SIG-M5 treated with dmso at 0.1 percent for 504 hours (cell line): ENCODE data around the gene RGS9BP.
"Not testable (repeated sequence)": the region's sequence is repeated elsewhere in the genome, so short reads cannot be mapped to it uniquely, and the experiment has no call there.

ENCODE experiments used
- DNase-seq: peaks from one replicate; lab custom pipeline; 2025; ENCODE audit not compliant: unreplicated experiment; lab: John Stamatoyannopoulos, UW

Gene RGS9BP

DNA sequence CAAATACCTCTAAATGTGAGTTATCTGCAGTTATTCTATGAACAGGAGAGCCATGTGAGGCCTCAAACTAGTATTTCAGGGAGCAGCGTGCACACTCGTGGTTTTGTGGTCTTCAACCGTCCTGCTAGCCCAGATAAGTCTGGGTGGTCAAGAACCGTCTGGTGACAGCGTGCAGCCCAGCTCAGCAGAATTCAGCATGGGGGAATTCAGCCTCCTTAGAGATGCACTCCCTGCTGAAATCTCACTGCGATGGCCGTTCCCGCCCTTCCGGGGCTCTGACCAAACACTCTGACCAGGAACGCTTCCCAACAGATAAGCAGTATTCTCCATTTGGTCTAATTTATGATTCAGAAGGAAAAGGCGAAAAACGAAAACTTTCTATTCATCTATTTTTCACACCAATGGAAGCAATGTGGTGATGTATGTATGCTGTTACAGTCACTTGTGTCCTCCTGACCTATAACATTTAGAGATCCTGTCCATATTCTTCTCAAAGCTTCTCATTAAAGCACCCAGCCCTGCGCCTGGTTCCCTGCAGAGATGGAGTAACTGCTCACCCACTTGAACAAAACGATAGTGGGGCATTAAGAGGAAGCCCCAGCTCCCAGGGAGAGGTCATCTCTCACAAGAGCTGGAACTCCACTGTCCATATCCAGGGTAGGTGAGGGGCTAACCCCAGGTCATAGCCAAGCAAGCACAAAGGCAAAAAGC is 3.6 kb upstream of the RGS9BP start:
- no peak for DNase-seq

DNA sequence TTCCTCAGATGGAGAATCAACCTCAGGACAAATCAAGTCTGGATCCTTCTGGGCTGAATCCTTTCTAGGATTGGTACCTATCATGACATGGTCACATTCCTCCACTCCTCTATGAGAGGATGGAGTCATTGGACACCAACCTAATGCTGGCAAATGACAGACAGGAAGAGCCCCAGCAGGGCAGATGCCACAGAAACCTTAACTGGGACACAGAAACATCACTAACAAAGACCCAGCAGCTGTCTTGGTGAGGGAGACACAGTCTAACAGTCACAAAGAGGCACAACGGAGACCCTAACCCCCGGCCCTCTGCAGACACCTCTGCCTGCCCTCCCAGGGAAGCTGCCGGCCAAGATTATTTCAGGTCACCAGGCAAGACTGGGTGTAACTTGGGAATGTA is 2.8 kb upstream of the RGS9BP start:
- DNase-seq, result no peak

DNA sequence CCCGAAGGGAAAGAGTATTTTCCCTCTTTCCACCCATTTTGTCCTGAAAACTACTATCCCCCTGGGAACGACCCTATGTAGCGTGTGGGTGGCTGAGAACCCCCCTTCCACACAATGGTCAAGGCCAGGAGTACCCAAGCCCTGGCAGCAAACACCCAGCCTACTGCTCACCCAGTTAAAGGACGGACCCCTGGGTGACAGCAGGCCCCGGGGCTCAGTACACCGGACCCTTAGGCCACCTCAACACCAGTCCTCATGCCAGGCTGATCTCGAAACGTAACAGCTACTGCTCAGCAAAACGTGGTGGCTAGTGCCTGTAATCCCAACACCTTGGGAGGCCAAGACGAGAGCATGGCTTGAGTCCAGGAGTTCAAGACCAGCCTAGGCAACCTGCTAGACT is 2.1 kb upstream of the RGS9BP start:
- DNase-seq, result no peak

DNA sequence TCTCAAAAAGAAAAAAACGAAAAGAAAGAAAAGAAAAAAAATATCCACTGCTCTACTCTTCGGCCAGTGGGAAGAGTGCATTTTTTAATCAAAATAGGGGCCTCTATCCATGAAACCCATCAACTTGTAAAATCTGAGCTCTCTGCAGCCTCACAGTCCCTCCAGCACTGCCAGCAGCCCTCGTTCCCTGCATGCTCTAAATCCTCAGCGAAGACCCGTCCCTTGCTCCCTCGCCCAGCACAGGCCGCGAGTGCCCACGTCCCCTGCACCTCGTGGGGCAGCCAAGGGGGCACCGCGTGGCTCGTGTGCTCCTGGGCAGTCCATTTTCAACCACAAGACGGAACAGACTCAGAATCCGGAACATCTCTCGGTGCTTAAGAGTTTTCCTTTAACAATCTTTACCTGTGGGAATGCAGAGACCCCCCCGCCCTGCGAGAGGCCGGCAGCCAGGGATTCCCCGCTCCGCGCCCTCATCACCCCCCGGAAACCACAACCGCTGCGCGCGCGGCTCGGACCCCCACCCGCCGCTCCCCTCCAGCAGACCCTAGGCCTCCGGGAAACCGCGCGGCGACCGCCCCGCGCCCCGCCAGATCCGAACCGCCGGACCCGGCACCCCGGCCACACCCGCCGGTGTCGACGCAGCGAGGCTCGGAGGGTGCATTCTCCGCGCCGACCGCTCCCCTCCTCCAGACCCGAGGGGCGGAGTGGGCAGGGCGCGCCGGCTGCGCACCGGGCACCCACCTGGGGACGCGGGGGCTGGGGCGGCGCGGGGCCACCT is 1.3 kb upstream of the RGS9BP start:
- DNase-seq, result peak; percentile 5

DNA sequence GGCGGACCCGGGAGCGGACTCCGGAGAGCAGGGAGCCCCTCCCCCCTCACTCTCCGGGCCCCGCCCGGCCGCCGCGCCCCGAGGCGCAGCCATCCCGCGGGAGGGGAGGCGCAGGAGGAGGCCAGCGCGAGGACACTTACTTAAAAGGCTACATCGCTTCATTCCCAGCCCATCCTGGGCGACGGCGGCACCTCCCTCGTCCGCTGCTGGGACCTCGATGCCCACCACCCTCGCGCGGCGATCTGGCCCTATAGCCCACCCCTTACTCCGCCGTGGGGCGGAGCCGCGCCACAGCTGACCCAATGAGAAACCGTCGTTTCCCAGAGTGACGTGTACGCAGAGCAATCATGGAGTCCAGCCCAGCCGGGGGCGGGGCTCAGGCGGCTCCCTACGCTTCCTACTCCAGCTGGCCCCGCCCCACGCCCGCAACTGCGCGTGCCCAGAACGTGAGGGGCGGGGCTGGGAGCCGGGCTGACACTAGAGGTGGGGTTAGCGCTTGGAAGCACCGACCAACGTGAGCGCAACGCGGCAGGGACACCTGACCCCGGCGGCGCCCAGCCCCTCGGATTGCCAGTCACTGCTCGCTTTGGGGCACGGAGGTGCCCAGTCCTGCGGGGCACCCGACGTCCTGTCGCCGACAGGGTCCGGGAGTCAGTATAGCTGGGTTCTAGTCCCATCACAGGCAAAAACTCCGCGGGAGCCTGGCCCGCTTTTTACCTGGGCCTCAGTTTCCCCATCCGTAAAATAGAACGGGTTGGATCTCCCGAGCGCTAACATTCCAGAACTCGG is 523 bp upstream of the RGS9BP start, which contains the start of gene ANKRD27:
TSS of gene ANKRD27 (minus strand) at position 250 of the 789 bp plus-strand sequence. CDS start 16,165 bp downstream, outside the sequence.
- DNase-seq, result peak; percentile 96

DNA sequence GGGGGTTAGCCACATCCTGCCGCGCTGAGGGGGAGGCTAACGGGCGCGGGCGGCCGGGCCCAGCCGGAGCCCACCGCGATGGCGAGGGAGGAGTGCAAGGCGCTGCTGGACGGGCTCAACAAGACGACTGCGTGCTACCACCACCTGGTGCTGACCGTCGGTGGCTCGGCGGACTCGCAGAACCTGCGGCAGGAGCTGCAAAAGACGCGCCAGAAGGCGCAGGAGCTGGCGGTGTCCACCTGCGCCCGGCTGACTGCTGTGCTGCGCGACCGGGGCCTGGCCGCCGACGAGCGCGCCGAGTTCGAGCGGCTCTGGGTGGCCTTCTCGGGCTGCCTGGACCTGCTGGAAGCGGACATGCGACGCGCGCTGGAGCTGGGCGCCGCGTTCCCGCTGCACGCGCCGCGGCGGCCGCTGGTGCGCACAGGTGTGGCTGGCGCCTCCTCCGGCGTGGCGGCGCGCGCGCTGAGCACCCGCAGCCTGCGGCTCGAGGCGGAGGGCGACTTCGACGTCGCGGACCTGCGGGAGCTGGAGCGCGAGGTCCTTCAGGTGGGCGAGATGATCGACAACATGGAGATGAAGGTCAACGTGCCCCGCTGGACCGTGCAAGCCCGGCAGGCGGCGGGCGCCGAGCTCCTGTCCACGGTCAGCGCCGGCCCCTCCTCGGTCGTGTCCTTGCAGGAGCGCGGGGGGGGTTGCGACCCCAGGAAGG is 692 bp downstream of the RGS9BP start:
- no peak for DNase-seq

DNA sequence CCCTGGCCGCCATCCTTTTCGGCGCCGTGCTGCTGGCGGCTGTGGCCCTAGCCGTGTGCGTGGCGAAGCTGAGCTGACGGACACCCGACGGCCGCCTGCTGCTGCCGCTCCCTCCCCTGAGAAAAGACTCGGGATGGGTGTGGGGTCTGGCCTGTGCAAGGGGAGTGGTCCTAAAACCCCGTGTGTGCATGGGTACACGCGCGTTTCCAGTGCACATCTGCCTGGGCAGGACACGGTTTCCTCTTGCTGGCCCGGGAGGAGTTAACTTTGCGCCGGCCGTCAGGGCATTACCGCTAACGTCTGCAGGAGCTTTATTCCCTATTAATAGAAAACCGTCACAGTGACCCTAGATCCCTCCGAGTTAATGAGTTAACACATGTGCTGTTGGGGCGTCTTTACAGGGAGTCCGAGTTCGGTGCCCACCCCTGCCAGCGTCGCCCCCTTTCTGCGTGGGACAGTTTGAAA is 1.3 kb downstream of the RGS9BP start:
- no peak for DNase-seq

DNA sequence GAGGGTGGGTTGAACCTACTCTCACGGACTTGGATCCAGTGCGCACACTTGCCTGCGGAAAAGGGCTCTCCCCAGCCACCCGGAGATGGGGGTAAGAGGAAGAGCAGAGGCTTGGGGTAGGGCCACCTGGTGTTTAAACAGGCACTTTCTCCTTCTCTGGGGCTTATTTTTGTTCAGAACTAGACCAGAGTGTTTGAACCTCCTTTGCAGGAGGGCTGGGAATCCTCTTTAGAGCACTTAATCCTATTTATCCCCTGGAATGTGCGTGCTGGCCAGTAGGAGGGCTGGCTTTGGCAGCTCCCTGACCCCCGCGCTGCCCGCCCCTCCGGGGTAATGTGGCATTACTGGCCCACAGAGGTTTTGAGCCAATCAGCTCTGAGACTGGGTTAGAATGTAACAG is 2.0 kb downstream of the RGS9BP start:
- peak; percentile 5 for DNase-seq

DNA sequence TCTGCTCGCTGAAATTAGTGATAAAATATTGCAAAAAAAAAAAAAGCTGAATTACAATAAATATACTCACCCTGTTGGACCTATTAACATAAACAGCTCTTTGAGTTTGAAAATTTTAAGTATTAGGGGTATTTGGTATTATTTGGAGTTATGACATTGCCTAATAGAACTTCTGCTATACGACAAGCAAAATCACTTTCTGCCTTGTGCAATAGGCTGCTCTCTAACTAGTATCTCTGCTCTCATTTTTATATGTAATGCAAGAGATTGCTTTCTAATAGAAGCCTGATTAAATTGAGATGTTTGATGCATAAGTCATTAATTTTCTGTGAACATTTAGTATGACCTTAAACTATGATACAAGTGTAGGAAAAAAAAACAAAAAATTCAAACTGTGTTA is 5.3 kb downstream of the RGS9BP start:
- peak; percentile 23 for DNase-seq

DNA sequence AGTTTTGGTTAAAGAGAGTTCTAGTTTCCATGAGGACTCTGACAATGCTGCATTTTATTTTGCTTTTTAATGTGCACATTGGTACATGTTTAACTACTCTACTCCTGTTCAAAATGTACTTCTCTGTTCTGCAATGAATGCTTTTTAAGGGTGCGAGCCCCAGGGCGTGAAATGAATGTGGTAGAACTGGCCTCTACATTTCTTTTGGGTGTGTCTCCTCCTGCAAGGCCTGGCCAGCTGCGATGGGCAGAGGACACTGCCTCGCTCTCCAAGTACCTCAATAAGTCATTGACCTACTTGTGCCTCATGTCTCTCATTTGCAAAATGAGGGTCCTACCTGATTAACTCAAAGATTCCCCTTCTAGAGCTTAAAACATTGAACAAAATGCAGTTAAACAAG is 6.7 kb downstream of the RGS9BP start:
- peak; percentile 6 for DNase-seq

DNA sequence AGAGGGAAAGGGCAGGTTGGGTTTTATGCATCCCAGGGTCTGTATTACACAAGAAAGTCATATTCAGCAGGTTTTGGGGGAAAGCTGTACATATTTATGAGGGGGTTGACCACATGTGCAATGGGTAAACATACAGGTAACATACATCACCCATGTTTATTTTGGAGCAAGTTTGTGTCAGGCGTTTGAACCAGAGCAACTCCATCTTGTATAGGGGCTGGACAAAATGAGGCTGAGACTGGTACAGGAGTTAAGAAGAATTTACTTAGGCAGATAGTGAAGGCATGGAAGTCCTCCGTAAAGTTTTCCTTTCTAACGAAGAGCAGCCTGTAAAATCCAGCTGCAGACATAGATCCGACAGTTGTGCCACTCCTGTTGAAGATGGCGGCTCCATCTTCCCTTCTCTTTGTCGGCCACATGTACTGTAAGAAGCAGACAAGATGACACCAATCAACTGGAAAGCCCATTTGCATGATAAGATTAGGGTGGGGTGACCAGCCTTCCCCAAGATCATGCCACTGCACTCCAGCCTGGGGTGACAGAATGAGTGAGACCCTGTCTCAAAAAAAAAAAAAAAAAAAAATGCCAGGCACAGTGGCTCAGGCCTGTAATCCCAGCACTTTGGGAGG is 11.3 kb downstream of the RGS9BP start:
- no peak for DNase-seq

DNA sequence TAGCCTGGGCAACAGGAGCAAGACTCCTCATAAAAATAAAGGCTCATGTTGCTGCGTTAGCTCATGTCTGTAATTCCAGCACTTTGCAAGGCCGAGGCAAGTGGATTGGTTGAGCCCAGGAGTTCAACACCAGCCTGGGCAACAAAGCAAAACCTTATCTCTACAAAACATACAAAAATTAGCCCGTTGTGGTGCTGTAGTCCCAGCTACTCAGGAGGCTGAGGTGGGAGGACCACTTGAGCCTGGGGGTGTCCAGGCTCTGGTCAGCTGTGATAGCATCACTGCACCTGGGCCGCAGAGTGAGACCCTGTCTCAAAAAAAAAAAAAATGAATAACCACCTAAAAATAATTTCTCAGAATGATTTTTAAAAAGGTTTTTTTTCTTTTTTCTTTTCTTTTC is 12.0 kb downstream of the RGS9BP start:
- no peak for DNase-seq

DNA sequence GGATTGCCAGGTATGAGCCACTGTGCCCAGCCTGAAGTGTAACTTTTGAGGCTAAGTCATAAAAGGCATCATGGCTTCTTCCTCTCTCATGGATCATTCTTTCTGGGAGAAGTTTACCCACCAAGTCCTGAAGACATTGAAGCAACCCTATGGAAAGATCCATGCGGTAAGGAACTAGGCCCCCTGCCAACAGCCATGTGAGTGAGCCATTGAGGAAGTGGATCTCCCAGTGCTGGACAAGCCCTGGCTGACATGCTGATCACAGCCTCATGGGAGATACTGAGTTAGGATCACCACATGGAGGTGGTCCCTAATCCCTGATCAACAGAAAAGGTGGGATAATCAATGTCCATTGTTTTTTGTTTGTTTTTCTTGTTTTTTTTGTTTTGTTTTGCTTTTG is 12.7 kb downstream of the RGS9BP start:
- DNase-seq, result no peak

DNA sequence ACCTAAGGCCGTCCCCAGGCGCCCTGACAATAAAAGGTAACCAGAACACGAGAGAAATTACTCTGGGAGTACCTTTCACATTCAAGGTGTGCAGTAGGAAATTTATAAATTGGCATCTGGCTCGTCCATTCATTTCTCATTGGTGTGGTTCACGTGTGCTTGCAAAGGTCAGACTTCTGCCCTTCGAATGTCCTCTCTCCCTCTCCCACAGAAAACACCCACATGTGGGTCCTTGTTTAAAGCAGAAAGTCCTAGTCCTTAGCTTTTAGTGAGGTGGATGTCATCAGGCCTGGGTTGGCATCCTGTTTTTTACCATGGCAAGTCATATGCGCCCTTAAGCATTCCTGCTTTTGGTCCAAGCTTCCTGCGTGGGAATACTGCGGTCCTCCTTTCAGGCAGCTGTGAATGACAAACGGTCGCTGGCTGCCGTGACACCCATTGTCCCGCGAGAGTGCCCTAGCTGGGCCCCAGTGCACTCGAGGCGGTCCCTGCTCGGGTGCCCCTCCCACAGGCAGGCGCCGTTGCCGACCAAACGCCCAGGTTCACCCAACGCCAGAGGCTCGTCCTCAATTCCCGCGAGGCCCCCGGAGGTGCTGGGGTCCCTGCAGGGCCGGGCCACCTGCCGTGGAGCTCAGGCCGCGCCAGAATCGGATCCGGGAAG is 15.8 kb downstream of the RGS9BP start, which contains the start of gene NUDT19:
TSS of gene NUDT19 (plus strand) at position 531 of the 661 bp plus-strand sequence. CDS start 140 bp downstream, outside the sequence.
- peak; percentile 73 for DNase-seq

DNA sequence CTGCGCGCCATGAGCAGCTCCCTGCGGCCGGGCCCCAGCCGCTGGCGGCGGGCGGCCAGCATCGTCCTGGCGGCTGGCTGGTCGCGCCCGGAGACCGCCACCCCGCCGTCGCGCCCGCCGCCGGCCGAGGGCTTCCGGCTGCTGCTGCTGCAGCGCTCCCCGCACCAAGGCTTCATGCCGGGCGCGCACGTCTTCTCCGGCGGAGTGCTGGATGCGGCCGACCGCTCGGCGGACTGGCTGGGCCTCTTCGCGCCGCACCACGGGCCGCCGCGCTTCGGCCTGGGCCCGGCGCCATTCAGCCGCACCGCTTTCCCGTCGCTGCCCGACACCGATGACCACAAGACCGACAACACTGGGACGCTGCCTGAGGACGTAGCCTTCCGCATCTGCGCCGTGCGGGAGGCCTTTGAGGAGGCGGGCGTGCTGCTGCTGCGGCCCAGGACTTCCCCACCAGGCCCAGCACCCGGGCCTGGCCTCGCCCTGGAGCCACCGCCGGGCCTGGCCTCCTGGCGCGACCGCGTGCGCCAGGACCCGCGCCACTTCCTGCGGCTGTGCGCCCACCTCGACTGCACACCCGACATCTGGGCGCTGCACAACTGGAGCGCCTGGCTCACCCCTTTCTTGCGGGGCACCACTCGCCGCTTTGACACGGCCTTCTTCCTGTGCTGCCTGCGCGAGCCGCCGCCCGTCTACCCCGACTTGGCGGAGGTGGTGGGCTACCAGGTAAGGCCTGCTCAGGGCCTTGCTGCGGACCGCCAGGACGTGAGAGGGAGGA is 16.5 kb downstream of the RGS9BP start:
- peak; percentile 30 for DNase-seq

DNA sequence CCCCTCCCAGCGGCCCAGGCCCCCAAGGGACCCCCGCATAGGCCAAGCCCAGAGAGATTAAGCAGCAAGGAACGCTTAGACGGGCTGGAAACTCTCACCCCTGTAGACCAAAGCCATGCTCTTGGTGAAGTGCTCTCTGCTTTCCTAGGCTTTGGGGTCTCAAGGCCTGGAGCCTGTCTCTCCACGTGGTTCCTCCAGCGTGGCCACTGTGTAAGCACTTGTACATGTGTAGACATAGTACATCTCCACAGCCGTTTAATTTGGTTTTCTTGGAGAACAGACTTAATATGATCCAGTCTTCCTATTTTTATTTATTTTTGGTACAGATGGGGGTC is 17.0 kb downstream of the RGS9BP start:
- DNase-seq, result no peak

DNA sequence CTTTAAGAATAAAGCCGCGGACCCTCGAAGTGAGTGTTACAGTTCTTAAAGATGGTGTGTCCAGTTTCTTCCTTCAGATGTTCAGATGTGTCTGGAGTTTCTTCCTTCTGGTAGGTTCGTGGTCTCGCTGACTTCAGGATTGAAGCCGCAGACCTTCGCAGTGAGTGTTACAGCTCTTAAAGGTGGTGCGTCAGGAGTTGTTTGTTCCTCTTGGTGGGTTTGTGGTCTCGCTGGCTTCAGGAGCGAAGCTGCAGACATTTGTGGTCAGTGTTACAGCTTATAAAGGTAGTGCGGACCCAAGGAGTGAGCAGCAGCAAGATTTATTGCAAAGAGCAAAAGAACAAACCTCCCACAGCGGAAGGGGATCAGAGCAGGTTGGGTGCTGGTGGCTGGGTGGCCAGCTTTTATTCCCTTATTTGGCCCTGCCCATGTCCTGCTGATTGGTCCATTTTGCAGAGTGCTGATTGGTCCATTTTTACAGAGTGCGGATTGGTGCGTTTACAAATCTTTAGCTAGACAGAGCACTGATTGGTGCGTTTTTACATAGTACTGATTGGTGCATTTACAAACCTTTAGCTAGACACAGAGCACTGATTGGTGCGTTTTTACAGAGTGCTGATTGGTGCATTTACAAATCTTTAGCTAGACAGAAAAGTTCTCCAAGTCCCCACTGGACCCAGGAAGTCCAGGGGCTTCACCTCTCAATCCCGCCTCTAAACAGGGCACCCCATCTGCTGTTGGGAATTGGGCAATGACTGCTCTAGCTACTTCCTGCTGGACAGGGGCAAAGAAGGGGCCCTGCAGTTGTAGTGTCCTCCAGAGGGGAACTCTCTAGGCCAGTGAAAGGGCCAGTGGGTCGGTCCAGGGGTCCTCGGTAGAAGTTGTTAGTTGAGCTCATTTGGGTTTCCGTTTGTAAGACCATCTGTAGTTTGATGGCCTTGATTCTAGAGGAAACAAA is 17.8 kb downstream of the RGS9BP start:
- DNase-seq, result peak; percentile 51

DNA sequence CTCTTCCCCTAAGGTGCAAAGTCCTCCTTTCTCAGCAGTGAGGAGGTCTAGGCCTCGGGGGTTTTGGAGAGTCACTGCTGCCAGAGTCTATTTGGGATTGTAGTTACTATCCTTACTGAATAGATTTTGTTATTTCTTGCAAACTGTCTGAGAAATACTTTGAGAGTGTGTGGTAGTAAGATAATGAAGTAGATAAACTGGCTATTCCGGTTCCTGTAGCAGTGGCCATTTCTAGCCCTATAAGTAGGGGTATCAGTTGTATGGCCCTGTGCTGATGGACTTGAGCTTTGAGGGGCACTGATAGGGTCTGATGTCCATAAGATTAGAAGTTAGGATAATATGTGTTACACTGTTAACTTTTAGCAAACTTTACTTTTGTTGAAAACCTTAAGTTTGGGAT is 18.7 kb downstream of the RGS9BP start:
- DNase-seq, result not testable (repeated sequence)
